Mesenteric fat pad (tissue), 1 donor: ENCODE data around the gene PPP2R5E. TPM values are rescaled to one million over a fixed set of nuclear protein-coding genes. Genes with fewer than 3 reads are reported as not detected.

Experiments used
- DNase-seq: peaks from one replicate; pipeline ENCODE4 v3.0.0-alpha.2; 2020; ENCODE audit warnings: low spot score
- total RNA-seq: library from RNA; stranded (reverse); fragmentation: NEBNext Ultra II Directional; extraction: Animal tissue kit (Norgen Biotek cat#: 25700); gene quantifications from one replicate; pipeline ENCODE4 v1.2.1, GENCODE V29; 2021
- donor health status: DM: yes; HTN: yes; CAD: no.

The PPP2R5E gene
- total RNA-seq, 1 donor from 2014 or later = 36.0 TPM

- DNase-seq = no peak
These were observed 107.3 kb downstream of the PPP2R5E start for GRCh38 chr14:63435838-63436237.

DNA sequence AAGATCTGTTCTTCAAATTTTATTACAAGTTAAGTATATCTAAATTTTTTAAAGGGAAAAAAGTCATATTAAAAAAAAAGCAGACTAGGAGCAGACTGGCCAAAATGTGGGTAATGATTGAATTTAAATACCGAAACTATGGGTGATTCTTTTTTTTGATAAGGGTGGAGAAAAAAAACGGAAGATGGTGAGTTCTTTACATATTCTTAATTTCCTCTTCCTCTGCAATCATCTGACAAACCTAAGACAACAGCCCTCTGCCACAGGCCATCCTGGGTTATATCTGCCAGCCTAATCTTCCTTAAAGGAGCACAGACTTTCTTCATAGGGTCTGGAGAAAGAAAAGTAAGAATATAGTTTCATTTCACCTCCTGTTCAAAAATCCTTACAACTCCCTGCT lies 108.0 kb downstream of the PPP2R5E start:
- DNase-seq = no peak

DNA sequence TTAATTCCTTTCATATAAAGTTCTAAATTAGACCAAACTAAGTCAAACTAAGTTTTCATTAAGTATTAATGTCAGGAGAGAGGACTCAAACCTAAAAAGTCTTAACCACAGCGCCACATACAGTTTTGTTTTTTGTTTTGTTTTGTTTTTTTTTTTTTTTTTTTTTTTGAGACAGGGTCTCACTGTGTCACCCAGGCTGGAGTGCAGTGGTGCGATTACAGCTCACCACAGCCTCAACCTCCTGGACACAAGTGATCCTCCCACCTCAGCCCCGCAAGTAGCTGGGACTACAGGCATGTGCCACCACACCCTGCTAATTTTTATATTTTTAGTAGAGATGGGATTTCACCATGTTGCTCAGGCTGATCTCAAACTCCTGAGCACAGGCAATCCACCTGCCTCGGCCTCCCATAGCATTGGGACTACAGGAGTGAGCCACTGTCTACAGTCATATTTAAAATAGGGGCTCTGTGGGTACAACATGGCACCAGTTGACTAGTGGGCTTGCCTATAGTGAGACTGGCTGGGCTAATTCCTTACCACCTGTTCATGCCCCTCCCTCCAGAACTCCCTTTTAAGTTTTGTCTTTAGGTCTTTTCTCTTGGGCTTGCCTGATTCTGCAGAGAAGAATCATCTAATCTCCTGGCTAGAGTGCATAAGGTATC lies 110.2 kb downstream of the PPP2R5E start:
- DNase-seq = no peak

DNA sequence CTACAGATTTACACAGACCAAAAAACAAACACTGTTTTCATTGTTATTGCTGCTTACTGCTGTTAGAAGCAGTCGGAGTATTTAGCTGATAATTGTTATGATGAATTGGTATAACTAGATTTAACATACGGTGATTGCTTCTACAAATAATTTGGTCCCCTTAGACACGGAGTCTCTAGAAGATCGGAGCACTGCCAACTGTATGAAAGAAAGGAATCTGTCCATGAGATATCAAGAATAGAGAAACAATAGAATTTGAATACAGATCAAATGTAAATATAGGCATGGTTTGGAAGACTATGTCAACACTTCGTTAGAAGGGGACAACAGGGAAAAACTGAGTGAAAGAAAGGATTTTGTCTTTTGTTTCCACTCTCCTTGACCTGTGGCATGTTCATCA lies 110.9 kb downstream of the PPP2R5E start:
- no peak for DNase-seq

DNA sequence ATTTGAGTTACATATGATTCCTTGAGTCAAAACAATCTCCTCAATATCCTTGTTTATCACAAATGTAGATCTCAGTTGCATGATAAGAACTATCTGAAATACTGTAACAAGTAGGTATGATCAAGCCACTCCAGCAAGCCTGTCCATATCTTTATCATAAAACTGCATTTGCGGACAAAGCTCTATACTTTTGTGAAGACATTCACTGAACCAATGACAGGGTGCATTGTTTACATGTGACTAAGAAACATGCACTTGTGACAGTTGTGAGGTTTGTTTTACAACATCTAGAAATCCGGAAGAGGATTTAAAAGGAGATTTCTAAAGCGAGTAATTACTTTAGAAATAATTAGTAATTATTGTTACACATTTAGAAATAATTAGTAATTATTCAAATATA lies 111.7 kb downstream of the PPP2R5E start:
- no peak for DNase-seq

- DNase-seq = no peak
These were observed 114.7 kb downstream of the PPP2R5E start for GRCh38 chr14:63428486-63428885.

- DNase-seq = no peak
These were observed 116.3 kb downstream of the PPP2R5E start for GRCh38 chr14:63426838-63427352.

GRCh38 chr14:63423889-63424288 lies 119.3 kb downstream of the PPP2R5E start:
- DNase-seq = no peak

DNA sequence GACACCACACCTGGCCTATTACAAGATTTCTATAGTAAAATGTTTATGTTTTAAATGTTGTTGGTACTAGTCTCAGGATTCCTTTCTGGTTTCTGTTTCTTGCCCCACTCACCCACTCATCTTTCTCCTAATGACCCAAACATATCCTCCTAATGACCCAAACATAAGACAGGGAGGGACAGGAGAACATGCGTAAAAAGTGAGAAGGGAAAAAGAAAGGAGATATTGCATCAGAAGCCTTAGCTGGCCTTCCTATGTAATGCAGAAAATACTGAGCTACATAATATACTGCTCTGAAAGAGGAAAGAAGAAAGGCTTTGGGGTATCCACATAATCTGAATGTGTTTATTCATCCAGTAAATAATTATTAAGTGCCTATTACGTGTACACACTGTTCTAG lies 119.8 kb downstream of the PPP2R5E start:
- no peak for DNase-seq

GRCh38 chr14:63421919-63422318 lies 121.3 kb downstream of the PPP2R5E start:
- no peak for DNase-seq

DNA sequence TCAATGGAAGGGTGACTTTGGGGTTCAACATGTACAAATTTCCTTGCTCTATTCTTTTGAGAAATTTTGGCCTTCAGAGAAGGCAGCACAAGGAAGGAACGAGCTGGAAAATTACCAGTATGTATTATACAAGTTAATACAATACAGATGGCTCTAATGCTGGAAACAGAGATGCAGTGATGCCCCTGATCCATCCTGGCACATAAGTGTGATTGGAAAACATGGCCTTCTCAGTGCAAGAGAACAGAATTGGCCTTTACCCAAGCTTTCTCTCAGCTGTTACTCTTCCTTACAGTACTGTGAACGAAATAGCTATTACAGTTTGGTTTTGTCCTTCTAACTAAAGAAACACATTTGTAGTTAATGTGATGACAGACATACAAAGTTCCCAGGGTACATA lies 122.0 kb downstream of the PPP2R5E start:
- no peak for DNase-seq

DNA sequence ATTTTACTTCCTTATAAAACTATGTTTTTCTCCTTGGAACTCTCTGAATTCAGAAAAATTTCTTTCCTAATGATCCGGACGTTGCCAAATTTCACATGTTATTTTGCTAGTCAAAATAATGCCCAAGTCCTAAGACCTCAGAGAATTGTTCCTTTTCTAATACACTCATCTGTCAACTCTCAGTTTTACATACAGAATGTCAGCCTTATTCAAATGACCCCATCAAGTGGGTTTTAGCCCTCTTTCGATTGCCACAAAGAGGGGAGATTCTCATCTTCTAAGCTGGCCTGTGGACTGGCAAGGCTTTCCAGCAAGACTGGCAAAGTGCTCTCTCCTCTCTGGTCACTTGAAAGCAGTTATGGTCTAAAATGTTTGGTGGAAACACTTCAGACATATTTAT lies 125.2 kb downstream of the PPP2R5E start:
- DNase-seq = no peak

GRCh38 chr14:63413009-63413408 lies 130.2 kb downstream of the PPP2R5E start:
- DNase-seq = no peak

GRCh38 chr14:63406333-63406732 lies 136.8 kb downstream of the PPP2R5E start:
- DNase-seq = no peak

DNA sequence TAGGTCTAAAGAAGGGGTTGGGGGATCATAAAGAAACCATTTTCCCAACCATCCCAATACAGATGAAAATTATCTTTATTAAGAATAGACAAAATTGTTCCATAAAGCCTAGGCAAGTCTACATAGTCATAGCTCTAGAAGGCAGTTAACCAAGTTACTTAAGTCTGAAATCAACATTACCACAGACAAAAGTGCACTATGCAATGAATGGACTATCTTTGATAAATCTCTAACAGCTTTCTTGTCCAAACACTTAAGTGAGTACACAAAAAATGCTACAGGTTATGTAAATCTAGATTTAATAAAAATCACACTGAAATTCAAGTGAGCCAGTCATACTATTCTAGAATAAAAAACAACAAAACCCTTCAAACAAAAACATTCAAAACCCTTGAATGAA lies 137.5 kb downstream of the PPP2R5E start:
- DNase-seq = no peak

- DNase-seq = no peak
These were observed 138.3 kb downstream of the PPP2R5E start for GRCh38 chr14:63404906-63405305.

- no peak for DNase-seq
These were observed 141.5 kb downstream of the PPP2R5E start for GRCh38 chr14:63401646-63402045.

DNA sequence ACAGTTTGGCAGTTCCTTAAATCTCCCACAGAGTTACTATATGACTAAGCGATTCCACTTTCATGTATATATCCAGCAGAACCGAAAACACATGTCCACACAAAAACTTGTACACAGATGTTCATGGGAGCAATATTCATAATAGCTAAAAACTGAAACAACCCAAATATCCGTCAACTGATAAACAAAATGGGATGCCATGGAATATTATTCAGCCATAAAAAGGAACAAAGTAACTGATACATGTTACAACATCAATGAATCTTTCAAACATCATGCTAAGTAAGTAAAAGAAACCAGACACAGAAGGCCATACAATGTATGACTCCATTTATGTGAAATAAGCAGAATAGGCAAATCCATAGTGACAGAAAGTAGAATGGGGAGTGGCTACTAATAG lies 144.2 kb downstream of the PPP2R5E start:
- no peak for DNase-seq

GRCh38 chr14:63394841-63395240 lies 148.3 kb downstream of the PPP2R5E start:
- DNase-seq = no peak

DNA sequence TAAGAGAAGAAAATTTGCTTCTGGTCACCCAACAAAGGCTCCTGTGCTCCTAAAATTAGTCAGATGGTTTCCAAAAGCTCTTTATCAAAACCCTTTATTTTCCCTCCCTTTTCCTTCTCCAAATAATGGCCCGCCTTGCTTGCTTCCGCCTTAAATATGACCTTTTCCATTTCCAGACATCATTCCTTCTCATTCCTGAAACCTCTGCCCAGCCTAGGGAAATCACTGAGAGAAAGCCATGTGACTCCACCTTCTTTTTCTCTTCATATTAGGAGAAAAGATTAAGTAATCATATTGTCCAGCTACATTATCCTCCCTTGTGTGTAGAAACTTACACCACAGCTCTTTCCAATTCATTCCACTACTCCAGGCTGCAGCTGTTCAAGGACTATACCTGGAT lies 148.7 kb downstream of the PPP2R5E start:
- no peak for DNase-seq

DNA sequence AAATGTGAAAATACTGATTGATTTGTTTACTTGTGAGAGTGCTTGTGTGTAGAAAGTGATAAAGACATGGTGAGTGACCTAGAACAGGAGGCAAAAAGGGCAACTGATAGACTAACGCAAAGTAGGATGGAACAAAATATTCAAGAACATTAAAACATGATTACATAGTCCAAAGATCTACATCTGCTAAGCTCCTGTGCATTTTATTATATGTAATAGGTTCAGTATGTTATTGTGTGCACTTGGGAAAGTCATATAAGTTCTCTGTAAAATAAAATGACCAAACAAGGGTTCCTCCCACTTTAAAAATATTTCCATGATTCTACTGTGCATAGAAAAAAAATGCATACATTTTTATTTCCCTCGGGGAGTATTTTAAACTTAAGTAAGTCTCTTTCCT lies 150.2 kb downstream of the PPP2R5E start:
- no peak for DNase-seq

DNA sequence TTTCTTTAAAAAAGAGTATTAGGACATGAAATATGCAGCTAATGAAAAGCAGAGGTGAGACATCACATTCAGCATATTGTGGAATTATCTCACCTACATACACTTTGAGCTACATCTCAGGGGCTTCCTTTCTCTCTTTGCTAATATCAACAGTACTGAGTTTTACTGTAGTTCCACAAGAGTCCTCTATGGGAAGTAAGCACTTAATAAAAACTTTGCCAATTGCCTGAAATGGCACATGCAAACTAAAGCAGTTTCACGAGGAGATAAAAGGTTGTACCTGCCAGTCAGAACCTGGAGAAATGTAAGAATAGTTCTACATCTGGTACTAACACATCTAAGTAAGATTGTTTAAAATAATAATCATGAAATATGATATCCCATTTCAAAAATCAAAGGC lies 150.9 kb downstream of the PPP2R5E start:
- DNase-seq = no peak

DNA sequence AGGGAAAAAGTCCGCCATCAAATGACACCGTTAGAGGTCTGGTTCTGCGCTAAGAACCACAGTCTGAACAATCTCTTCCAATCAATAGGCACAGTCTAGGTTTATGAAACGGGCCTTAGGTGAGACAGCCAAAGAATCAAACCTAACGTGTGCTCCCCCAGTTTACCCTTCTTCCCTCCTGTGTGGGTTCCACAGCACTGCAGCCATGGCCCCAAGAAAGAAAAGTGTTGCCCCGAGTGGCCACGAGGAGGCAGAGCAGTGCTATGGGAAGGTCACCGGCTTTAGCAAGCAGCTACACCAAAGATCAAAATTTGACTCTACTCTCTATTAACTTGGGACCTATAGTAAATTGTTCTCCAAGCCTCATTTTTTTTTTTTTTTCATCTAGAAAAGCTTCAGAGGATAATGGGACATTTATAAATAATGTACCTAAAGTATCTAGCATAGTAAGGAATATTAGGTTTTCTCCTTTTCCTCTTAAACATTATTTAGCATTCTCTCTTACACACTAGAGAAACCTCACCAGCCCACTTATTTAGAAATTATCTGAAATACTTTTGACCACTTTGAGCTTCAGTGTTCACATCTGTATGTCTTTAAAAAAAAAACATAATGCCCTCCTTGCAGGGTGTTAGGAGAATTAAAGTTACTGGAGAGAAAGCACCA lies 154.3 kb downstream of the PPP2R5E start:
- DNase-seq = no peak
